RWPE2 (cell line): Measurements from ENCODE around the gene GLS.

Source experiments
- ATAC-seq: fragments of 200-7000 bp; cut with Tn5 transposase; 3 replicates; pipeline ENCODE4 v1.9.1; 2021; ENCODE audit warnings: low read depth
- DNase-seq: peaks from one replicate; pipeline ENCODE4 v3.0.0-alpha.2; 2020; ENCODE audit warnings: low spot score
- H3K27ac ChIP-seq: fragments of 450-650 bp; 2 replicates; pipeline ENCODE4 v1.5.1; 2017; ENCODE audit warnings: mild to moderate bottlenecking; ENCODE audit not compliant: poor library complexity, severe bottlenecking
- H3K27me3 ChIP-seq: fragments of 250-450 bp; sonication (Bioruptor Pico); 2 replicates; pipeline ENCODE4 v1.5.1; 2021; ENCODE audit warnings: mild to moderate bottlenecking, moderate library complexity; ENCODE audit not compliant: insufficient read depth, poor library complexity, severe bottlenecking
- H3K36me3 ChIP-seq: fragments of 250-450 bp; sonication (Bioruptor Pico); 2 replicates; pipeline ENCODE4 v1.5.1; 2020; ENCODE audit warnings: low read depth, mild to moderate bottlenecking, moderate library complexity
- H3K4me1 ChIP-seq: fragments of 250-450 bp; sonication (Bioruptor Pico); 2 replicates; pipeline ENCODE4 v1.5.1; 2021; ENCODE audit warnings: mild to moderate bottlenecking, moderate library complexity; ENCODE audit not compliant: insufficient read depth, poor library complexity, severe bottlenecking
- H3K4me3 ChIP-seq: fragments of 250-450 bp; sonication (Bioruptor Pico); 2 replicates; pipeline ENCODE4 v1.5.1; 2021; ENCODE audit warnings: mild to moderate bottlenecking, moderate library complexity; ENCODE audit not compliant: severe bottlenecking
- H3K9me3 ChIP-seq: fragments of 250-450 bp; sonication (Bioruptor Pico); 2 replicates; pipeline ENCODE4 v1.5.1; 2021; ENCODE audit warnings: mild to moderate bottlenecking, moderate library complexity; ENCODE audit not compliant: severe bottlenecking
- TF ChIP-seq, protein P1 (sequence below): fragments of 450-650 bp; IDR thresholded peaks from one replicate; pipeline ENCODE4 v1.5.1; 2017; ENCODE audit warnings: mild to moderate bottlenecking, moderate library complexity; ENCODE audit not compliant: poor library complexity, severe bottlenecking

The GLS gene

DNA sequence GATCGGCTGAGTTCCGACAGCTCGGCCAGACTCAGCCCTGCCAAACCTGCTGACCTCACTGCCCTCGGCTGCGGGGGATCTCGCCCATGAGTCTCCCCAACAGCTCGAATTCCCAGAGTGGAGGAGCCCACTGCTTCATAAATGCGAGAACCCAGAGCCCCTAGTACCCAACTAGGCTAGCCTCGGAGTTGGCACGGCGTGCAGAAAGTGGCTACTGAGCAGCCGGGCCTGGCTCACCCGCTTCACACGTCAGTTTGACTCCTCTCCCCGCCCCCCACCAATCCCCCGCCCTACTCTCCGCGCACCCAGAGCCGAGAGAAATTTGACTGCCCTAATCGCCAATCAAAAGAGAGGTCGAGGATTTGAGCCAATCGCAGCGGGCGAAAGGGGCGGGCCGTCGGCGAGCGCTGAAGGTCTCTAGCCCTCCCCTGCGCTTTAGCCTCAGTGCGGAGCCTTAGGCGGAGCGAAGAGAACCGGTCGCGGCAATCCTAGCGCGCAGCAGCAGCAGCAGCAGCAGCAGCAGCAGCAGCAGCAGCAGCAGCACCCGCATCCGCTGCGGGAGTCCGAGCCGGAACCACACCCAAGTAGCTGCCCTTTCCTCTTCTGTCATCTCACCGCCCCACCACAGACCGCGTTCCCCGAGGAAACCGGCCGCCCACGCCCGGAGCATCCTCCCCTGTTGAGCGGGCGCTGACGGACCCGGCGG is at the start of gene GLS:
Gene GLS (plus strand): TSS at position 444 of the 706 bp plus-strand sequence. CDS start 264 bp downstream, outside the sequence.
- TF ChIP-seq, protein P1, sequence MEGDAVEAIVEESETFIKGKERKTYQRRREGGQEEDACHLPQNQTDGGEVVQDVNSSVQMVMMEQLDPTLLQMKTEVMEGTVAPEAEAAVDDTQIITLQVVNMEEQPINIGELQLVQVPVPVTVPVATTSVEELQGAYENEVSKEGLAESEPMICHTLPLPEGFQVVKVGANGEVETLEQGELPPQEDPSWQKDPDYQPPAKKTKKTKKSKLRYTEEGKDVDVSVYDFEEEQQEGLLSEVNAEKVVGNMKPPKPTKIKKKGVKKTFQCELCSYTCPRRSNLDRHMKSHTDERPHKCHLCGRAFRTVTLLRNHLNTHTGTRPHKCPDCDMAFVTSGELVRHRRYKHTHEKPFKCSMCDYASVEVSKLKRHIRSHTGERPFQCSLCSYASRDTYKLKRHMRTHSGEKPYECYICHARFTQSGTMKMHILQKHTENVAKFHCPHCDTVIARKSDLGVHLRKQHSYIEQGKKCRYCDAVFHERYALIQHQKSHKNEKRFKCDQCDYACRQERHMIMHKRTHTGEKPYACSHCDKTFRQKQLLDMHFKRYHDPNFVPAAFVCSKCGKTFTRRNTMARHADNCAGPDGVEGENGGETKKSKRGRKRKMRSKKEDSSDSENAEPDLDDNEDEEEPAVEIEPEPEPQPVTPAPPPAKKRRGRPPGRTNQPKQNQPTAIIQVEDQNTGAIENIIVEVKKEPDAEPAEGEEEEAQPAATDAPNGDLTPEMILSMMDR: no peak
- Histone ChIP-seq H3K36me3 (peaks cover 8% of the 10 kb centered on the region; the same call in 1 of the 2 replicates), H3K4me3 (peak within 1 kb of the TSS; percentile 87), H3K27me3 (no peaks in the 10 kb centered on the region), H3K27ac (peak within 1 kb of the TSS; percentile 86), H3K9me3 (no peaks in the 10 kb centered on the region), H3K4me1 (peaks cover 13% of the 10 kb centered on the region)
- ATAC-seq (peak; percentile 91), DNase-seq (peak; percentile 94)

DNA sequence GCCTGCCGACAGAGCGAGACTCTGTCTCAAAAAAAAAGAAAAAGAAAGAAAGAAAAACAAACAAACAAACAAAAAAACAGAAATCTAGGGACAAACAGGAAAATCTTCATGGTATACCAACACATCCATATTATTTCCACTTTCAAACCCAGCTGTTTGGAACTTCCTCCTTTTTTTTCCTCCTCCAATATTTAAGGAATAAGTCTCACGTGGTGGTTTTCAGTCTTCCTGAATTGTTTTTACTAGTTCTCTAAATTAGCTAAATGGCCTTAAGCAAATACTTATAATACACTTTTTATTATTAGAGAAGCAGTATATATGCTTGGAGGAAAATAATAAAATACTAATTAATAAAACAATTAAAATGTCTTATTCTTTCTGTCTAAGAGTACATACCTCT is 48.7 kb upstream of the GLS start:
- ATAC-seq (no peak), DNase-seq (no peak)
- peaks cover 8% of the 10 kb centered on the region for H3K4me1 ChIP-seq
- no peak overlapping the region for H3K27ac ChIP-seq
- H3K4me3 ChIP-seq: no peak overlapping the region
- TF ChIP-seq, protein P1: no peak
- H3K36me3 ChIP-seq: no peaks in the 10 kb centered on the region
- H3K9me3 ChIP-seq: no peaks in the 10 kb centered on the region
- H3K27me3 ChIP-seq: no peaks in the 10 kb centered on the region

DNA sequence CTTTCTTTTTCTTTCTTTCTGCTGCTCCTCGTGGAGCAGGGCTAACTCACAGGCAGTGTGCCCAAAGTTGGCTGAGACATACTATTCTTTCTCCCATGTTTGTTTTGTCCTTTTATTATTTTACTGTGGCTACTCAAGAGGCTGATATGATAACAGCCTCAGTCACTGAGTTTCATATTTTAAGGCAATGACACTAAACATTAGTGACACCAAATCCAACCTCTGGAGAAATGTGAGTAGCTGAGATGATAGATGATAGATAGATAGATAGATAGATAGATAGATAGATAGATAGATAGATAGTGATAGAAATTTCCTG is 45.8 kb upstream of the GLS start:
- no peak overlapping the region for H3K4me3 ChIP-seq

DNA sequence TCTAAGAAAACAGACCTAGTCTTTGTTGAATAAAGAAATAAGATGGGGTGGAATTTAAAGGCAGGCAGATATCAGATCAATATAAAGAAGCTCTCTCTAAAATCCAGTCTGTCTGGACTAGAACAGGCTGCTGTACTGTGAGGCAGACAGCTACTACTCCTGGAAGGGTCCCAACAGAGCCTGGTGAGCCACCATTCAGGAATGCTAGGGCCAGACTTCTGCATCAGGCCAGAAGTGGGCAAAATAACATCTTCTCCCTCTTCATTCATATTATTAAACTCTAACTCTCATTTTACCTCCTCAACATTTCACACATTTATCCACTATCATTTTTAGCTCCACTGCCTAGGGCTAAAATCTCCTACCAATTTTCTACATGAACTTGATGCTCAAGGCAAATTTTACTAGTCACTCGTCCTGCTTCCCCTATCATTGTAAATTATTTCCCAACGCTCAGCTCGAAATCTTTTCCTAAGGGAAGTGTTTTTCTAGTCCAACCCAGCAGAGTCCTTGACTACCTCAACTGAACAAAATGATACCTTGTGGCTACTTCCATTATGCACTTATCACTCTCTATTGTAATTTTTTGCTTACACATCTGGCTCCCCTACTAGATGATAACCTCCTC is 45.2 kb upstream of the GLS start:
- DNase-seq (no peak), ATAC-seq (peak; percentile 86)
- peak overlapping the region; percentile 91 for H3K27ac ChIP-seq
- H3K9me3 ChIP-seq: no peaks in the 10 kb centered on the region
- no peaks in the 10 kb centered on the region for H3K27me3 ChIP-seq
- H3K36me3 ChIP-seq: no peaks in the 10 kb centered on the region
- H3K4me1 ChIP-seq: peaks cover 26% of the 10 kb centered on the region
- TF ChIP-seq, protein P1: no peak
- no peak overlapping the region for H3K4me3 ChIP-seq

More for the DNA sequence above, 45.8 kb upstream of the GLS start:
- Histone ChIP-seq H3K27me3 (no peaks in the 10 kb centered on the region), H3K4me1 (peaks cover 26% of the 10 kb centered on the region), H3K27ac (peak overlapping the region; percentile 91), H3K36me3 (no peaks in the 10 kb centered on the region), H3K9me3 (no peaks in the 10 kb centered on the region)
- ATAC-seq: no peak
- TF ChIP-seq, protein P1: no peak
- no peak for DNase-seq

DNA sequence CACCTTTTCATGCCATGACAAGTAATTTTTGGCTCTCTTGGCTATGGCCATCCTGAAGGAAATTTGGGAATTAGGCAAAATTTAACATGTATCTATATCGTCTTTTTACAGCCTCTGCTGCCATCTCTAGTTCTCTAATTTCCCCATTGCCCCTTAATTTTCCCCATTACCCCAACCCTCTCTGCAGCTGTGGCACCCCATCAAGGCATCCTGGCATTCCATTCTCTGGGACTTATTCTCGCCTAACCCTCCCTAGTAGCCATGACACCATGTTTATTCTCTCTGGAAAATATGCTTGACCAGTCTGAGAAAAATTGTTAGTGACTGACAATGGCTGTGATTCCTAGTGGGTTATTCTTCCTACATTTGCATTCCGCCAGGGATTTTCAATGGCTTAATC is 43.9 kb upstream of the GLS start:
- TF ChIP-seq, protein P1: no peak
- ATAC-seq (no peak), DNase-seq (no peak)
- peak overlapping the region; percentile 91 for H3K27ac ChIP-seq
- H3K4me1 ChIP-seq: peaks cover 26% of the 10 kb centered on the region
- no peaks in the 10 kb centered on the region for H3K9me3 ChIP-seq
- no peaks in the 10 kb centered on the region for H3K36me3 ChIP-seq
- H3K4me3 ChIP-seq: no peak overlapping the region
- H3K27me3 ChIP-seq: no peaks in the 10 kb centered on the region
